Measurements from ENCODE around the gene BTBD7.
"Not testable (repeated sequence)": the region's sequence is repeated elsewhere in the genome, so short reads cannot be mapped to it uniquely, and the experiment has no call there.

Gene BTBD7

DNA sequence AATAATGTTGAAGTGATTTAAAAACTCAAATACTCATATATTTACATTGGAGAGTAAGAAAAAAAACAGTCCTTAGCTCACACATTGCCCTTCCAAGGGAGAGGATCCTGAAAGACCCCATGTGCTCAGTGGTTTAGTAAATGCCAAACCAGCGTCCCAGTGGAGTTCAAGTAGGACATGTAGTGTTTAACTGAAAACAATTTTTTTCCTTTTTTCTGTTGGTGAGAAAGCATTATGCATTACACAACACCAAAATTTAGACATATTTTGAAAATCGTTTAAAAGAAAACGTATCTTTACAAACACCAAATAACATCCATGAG is 92.2 kb downstream of the BTBD7 start:
- DNase-seq (ENCODE audit: low read depth) = no peak

DNA sequence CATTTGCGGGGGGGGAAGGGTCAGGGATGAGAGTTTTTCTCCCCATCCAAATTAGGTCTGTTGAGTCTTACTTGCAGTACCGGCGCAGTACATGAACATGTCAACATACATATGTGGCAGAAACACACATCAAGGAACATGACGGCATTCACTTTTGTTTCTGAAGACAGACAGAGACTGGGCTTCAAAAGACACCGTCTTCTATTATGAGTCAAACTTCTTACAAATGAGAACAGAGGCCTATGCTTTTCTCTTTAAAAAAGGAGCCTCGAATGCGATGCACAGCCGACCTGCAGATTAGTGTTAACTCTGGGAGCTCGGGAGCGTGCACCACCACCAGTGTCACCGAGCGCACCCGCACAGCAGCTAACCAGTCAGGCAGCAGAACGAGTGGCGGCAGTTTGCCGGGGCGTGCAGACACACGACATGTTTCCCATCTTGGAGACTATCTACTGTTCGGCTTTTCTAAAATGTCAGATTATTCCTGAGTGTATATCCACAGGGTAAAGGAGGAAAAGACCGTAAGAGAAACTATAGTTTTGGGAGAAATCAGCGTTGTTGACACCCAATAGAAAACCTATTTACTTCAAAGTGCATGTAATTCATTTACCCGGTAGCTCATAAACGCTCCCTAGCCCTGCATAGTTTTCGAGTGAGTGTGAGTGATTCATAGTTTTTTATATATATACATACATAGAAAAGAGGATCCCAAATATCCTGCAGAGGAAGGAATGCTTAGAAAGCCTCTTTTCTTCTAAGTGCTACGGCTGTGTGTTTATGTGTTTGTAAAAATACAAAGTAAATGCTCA is 92.8 kb downstream of the BTBD7 start:
- DNase-seq (ENCODE audit: low read depth) = peak; percentile 71

DNA sequence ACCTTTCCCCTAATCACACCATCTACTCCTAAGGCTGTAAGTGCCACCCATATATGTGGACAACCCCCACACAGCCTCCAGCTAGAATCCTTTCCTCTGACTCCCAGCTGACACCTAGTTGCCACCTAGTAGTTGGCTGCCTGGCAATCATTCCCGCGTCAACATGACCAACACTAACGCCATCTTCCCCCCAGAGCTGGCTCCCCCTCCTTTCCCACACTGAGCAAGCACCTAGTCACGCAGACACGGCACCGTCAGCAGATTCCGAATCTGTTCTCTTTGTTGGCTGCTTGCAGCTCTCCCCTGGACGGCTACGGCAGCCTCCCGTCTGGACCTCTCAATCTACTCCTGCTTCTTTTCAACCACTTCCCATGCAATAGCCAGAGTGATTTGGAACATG is 98.0 kb downstream of the BTBD7 start:
- DNase-seq (ENCODE audit: low read depth) = peak; percentile 43

DNA sequence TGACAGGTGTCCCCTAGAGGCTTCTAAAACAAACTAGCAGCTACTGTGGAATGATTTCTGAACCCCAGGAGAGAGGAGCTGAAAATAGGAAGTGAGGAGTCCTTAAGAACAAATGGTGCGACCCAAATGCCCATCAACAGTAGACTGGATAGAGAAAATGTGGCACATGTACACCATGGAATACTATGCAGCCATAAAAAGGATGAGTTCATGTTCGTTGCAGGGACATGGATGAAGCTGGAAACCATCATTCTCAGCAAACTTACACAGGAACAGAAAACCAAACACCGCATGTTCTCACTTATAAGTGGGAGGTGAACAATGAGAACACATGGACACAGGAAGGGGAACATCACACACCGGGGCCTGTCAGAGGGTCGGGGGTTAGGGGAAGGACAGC is 99.8 kb downstream of the BTBD7 start:
- not testable (repeated sequence) for DNase-seq (ENCODE audit: low read depth)

DNA sequence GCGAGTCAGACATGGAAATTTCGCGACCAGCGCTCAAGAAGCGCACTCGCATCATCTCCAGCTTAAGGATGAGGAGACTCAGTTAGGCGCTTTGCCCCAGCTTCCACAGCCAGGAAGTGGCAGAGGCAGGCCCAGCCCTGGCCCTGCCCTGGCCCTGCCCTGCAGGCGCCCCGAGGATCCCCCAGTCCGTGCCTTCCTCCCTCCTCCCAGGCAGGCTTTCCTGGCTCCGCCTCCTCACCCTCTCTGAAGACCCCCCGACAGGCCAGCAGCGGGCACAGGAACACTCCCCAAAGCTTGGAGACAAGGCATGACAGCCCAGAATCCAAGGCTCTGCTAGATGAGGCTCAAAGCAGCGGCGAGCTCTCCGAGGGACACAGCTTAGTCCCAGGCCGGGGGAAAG is 100.7 kb downstream of the BTBD7 start:
- DNase-seq (ENCODE audit: low read depth) = no peak

DNA sequence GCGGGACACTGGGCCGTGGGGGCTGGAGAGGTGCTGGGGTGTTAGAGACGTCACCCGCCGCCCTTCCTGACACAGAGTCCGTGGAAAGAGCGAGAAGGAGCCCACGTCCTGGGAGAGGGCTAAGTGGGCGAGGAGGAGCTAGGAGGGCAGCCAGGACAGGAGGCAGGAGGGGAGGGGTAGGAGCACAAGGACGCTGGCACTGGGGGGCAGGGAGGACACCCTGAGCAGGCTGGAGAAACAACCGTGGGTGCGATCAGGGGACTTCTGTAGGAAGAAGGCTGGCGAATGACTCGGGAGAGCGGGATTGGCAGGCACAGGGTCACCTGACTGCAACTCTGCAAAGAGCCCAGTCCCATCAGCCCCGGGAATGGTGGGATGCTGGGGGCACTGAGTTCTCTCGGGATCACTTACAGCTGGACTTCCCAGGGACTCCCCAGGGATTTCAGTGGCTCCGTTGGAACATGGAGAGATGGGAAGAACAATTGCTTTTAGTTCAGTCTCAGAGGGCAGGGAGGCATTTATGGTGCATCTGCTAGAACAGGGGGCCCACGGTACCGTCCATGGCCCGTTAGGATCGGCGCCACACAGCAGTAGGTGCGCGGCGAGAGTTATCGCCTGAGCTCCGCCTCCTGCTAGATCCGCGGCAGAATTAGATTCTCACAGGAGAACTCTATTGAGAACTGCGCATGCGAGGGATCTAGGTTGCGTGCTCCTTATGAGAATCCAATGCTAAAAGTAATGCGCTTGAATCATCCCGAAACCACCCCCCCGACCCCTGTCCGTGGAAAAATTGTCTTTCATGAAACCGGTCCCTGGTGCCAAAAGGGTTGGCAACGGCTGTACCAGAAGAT is 101.5 kb downstream of the BTBD7 start:
- DNase-seq (ENCODE audit: low read depth) = no peak

DNA sequence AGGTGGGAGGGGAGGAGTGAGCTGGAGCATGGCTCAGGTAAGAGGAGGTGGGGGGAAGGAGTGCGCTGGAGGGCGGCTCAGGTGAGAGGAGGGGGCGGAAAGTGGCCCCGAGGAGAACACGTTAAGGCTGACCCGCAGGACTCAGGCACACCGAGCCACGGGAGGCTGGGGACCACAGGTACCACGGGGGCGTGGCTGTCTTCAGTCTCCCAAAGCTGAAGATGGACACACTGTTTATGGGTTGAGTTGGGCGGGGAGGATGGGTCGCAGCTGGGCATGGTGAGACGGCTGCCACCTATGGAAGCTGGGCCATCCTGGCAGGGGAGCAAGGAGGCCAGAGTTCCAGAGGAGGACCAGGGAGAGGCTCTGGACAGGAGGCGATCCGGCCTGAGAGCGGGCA is 102.3 kb downstream of the BTBD7 start:
- no peak for DNase-seq (ENCODE audit: low read depth)

DNA sequence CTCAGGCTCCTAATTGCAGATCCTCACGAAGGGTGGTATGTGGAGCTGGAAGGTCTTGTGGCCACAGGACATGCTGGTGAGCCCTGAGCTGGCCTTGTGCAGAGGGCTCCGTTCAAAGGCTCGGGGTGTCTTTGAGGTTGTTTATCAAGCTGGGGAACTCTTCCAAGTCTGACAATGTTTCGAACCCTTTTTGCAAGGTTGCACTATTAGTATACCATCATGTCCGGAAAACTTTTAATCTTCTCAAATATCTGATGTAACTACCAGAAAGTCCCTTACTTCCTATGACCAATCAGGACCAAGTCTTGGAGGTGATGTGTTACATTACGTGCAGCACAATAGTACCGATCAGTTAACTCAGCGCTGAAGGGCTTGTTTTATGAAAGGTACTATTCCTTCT is 104.3 kb downstream of the BTBD7 start:
- DNase-seq (ENCODE audit: low read depth) = no peak

DNA sequence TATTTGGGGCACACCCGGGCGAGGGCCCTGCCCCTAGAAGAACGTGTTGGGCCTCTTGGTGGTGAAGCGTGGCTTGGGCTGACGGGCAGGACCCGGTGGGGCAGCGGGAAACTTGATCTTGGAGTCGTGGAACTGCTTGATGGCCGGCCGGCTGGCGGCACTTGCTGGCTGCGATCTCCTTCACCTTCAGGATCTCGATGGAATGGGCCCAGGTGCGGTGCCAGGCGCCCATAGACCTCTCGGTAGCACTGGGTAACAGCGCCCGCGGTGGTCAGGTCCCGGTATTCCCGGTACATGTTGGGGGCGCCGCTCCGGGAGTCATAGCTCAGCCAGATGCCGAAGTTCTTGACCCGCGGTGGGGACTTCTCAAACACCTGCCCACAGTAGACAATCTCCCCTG is 109.3 kb downstream of the BTBD7 start:
- no peak for DNase-seq (ENCODE audit: low read depth)

DNA sequence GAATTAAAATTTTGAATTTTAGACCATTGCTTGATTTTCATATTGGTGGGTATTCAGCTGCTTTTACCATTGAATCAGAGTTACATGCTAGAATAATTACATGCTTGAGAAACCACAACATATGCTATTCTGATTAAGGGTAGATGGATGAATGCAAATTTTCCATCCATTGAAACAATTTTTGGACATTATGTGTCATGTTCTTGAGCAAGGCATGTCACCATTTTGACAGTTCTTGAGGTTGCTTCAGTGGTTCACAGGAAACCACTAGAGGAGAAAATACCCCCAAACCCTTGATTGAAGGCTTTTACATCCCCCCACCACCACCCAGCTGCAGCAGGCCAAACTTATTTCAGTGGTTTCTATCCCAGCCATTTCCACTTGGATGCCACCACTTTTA is 112.3 kb downstream of the BTBD7 start:
- DNase-seq (ENCODE audit: low read depth) = no peak

DNA sequence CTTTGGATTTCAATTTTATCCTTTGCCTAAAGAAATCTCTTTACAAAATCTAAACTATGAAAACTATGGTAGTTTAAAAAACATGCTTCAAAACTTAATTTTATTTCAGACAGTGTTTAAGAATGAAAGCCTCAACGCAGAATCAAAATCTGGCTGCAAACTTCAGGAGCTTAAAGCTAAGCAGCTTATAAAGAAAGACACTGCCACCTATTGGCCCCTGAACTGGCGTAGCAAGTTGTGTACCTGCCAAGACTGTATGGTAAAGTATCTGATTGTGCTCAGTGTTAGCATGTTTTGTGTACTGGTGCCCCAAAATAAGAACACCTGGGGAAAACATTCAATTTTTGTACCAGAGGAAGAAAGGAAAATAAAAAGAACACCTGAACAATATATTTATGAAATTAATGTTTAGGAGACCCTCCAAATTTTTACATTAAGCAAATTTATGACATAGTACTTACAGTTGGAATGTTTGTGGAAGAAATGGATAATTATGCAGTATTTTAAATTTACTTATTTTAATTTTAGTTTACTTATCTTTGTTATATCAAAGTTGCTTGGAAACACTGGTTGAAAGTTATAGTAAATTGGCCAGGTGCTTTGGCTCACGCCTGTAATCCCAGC is 113.6 kb downstream of the BTBD7 start:
- DNase-seq (ENCODE audit: low read depth) = no peak

DNA sequence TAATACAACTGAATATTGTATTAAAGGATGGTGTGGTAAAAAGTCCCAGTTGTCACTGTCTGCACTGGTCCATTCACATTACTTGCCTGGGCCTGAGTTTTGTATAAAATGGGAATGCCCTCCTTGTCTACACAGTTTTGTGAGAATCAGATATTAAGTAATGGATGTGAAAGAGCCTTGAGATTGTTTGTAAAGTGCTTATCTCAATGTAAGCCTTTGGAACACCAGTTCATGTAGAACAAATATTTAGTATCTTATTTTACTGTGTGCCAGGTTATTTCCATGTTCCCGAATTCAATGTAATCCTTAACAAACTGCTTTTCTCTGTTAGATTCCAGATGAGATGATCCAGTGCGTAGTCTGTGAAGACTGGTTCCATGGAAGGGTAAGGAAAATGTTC is 118.2 kb downstream of the BTBD7 start:
- DNase-seq (ENCODE audit: low read depth) = no peak

DNA sequence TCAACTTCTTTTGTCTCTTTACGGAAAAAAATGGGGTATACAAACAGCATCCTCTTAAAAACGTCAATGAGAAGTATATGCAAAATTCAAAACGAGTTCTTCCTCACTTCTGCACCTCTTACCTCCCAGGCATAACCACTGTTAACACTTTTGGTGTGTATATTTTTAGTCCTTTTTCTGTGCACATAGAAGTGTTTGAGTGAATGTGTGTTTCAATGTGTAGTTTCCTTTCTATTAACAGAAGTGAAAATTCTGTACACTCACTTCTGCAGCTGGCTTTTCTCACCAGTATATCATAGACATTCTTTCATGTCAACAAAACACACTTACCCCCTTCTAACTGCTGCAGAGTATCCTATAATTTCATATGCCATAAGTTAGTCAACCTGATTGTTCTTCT is 120.4 kb downstream of the BTBD7 start:
- DNase-seq (ENCODE audit: low read depth) = no peak

DNA sequence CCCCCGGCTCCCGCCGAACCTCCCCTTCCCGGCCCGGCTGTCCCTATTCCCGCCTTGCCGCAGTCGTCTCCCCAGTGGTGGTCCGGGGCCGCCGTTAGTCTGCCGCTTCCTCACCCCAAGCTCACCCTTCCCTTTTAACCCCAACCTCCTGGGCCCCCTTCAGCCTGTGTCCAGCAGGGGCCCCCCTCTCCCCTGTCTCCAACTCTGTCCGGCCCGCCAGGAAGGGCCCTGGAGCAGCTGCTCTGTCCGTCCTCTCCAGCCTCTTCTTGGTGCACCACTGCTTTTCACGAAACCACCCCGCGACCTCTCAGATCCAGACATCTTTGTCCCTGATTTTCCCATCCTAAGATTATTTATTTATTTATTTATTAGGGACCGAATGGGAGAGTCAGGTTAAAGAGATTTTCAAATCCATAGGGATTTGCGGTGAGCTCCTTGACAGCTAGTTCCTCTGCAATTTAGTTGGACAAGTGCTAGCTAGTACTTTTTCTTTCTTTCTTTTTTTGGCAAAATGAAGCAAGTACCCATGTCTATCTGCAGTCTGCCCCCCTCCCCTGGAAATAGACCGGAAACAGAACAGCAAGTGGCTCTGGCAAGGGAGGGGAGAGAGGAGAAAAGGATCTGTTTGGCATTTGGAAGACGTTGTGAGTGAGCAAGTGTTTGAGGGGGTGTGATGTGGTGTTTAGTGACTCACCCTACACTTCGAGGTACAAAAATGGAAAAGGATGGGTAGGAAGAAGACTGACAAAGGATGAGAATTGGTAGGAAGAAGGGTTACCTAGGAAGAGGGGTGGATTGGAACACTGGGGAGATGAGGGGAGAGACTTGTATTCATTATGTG is 125.1 kb downstream of the BTBD7 start:
- no peak for DNase-seq (ENCODE audit: low read depth)

DNA sequence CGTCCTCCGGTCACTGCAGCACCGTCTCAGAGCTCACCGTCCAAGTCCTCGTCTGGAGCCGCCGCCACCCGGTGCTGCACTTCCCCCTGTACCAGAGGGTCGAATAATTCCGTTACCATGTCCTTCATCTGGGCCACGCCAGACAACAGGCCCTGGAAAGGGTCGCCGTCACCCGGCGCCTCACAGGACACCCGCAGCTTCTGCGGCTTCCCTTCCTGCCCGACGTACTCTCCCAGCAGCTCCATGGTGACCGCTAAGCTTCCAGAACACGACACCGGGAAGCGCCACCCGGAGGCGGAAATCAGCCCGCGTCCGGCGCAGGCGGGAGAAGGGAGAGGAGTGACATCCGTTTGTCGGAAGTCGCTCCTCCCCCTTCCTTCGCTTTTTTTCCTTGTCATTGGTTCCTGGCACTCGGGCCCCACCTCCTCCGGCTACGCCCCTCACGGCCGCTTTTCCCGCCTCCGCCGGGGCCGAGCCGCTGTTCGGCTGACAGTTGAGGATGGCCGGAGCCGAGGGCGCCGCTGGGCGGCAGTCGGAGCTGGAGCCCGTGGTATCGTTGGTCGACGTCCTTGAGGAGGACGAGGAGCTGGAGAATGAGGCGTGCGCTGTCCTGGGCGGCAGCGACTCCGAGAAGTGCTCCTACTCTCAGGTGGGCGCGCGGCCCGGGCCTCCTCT is 125.9 kb downstream of the BTBD7 start, which contains the start of the genes GON7 and UBR7:
Gene GON7, minus strand, starts transcription at position 273 of the 675 bp plus-strand sequence. Its CDS starts 28 bp downstream, at position 245.
Gene UBR7, plus strand, starts transcription at position 464 of the 675 bp plus-strand sequence. Its CDS starts 36 bp downstream, at position 500.
- DNase-seq (ENCODE audit: low read depth) = peak; percentile 86

DNA sequence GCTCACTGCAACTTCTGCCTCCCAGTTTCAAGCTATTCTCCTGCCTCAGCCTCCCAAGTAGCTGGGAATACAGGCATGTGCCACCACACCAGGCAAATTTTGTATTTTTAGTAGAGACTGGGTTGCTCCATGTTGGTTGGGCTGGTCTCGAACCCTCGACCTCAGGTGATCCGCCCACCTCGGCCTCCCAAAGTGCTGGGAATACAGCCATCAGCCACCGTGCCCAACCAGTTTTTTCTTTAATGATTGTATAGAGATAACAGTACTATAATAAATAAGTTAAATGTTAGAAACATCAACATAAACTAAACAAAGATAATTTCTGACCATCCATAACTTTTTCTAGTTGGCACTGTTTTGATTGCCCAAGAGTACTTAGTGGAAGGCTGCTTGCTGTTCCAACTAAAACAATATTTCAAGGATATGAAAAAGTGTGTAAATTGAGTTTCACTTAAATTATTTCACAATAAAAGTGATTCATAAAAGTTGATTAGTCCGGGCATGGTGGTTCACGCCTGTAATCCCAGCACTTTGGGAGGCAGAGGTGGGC is 131.6 kb downstream of the BTBD7 start:
- no peak for DNase-seq (ENCODE audit: low read depth)

DNA sequence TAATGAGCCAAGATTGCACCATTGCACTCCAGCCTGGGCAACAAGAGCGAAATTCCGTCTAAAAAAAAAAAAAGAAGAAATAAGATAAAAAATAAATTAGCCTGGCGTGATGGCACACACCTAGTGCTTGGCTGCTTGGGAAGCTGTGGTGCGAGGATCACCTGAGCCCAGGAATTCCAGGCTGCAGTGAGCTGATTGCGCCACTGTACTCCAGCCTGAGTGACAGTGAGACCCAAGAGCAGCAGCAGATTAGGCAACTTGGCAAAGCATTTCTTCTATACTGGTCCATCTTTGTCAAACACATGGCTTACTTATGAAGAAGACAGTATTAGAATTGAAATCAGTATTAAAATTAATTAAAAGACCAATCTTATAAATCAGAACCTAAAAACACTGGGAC is 132.3 kb downstream of the BTBD7 start:
- DNase-seq (ENCODE audit: low read depth) = no peak

DNA sequence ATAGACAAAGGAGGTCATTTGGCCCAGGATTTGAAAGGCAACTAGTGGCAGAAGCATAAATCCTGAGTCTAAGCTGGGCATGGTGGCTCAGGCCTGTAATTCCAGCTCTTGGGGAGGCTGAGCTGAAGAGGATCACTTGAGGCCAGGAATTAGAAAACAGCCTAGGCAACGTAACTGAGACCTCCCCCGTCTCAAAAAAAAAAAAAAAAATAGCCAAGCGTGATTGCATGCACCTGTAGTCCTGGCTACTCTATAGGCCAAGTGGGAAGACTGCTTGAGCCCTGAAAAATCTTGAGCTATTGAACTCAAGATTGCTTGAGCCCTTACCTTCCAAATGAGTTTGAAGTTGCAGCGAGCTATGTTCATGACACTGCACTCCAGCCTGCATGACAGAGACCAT is 133.8 kb downstream of the BTBD7 start:
- DNase-seq (ENCODE audit: low read depth) = no peak

DNA sequence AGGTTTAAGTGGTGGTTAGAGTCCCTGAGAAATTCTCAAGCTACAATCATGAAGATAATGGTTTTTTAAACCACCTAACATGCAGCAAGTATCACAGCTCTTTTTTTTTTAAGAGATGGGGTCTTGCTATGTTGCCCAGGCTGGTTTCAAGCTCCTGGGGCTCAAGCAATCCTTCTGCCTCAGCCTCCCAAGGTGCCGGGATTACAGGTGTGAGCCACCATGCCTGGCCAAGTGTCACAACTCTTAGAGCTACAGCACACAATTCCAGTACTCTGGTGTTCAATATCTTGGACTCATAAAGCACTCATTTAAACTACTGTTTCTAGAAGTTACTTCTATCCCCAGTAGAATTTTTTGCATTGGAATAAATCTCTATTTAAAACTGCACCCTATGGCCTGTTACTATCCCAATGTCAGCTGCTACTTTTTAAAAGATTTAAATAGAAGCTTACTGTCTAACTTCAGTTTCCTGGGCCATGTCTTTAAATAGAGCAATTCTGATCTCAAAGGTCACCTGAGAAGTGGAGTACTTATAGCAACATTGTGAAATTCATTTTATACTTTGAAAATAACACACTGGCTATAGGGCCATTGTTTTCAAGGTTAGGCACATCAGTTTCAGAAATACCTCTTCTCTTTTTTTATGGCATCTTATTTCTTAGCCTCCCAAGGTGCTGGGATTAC is 137.4 kb downstream of the BTBD7 start:
- no peak for DNase-seq (ENCODE audit: low read depth)
